Caki2 (cell line): ENCODE measurements around the gene PTPRD. TPM values are rescaled to one million over a fixed set of nuclear protein-coding genes. Genes with fewer than 3 reads are reported as not detected.

Experiments
- DNase-seq: peaks from one replicate; pipeline ENCODE4 v3.0.0-alpha.2; 2015; ENCODE audit warnings: low read depth
- in situ Hi-C: cut with HindIII; loops from 2 replicates; pipeline ENCODE4 v1.10.0; 2016; ENCODE audit warnings: low sequenced_read_pairs, low pct_unique_long_range_greater_than_20kb, mixed read lengths
- total RNA-seq: library from RNA; depleted of rRNA; stranded (reverse); fragments of >200 nt; shearing (Covaris generic); gene quantifications from 2 replicates; pipeline ENCODE4 v1.2.3, GENCODE V29; 2014; ENCODE audit warnings: low replicate concordance

The PTPRD gene
- total RNA-seq, 1 experiment from 2014 or later, result 1.1 TPM

DNA sequence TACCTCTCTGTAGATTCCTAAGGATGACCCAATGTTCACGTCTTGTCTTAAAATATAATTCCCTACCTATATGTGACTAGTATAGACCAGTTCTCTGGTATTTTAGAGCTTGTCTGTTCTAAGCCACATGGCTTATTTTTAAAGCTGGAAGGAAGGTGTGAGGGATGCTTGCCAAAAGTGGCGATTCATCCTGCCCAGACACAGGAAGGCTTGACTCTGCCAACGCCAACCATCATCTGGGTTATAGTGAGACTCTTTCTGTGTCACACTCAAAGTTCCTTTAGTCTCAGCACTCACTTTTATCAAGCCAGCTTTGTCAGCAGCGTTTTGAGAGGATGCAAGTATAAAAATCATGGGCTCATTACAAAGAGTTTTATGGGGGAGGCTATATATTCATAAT lies 500.0 kb downstream of the PTPRD start:
- in situ Hi-C loops, result no loop called here
- DNase-seq, result no peak

DNA sequence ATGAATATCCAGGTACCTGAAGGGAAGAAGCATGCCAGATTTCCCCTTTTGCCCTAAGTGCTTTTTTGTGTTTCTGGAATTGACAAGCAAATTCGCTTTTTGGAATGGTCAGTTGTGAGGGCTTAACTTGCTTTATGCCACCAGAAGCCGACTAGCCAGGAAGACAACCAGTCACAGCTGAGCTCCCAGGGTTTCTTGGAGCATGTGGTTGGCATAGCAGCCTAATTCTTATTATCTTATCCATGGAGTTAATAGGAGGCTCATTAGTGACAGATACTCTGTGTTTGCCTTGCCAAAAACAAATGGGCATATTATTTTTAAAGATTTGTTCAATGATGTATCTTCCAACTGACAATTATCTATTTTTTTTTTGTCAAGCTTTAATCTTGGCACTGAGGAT lies 500.7 kb downstream of the PTPRD start:
- no peak for DNase-seq
- in situ Hi-C loops, result no loop called here

DNA sequence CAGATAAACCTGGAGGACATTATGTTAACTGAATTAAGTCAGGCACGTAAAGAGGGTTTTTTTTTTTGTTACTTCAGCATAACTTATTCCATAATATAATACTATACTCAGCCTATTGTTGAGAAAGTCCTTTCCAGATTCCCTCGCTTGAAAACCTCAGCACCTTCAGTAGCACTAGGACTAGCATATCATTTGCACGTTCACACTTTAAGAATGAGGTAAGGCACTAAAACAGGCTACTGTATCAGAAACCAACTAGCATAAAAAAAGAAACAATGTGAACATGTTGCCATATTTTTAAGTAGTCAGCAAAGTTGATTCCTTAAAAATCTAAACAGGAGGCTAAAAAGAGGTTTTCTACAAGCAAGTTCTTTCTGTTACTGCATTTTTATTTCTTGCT lies 504.0 kb downstream of the PTPRD start:
- no peak for DNase-seq
- in situ Hi-C loops, result no loop called here

DNA sequence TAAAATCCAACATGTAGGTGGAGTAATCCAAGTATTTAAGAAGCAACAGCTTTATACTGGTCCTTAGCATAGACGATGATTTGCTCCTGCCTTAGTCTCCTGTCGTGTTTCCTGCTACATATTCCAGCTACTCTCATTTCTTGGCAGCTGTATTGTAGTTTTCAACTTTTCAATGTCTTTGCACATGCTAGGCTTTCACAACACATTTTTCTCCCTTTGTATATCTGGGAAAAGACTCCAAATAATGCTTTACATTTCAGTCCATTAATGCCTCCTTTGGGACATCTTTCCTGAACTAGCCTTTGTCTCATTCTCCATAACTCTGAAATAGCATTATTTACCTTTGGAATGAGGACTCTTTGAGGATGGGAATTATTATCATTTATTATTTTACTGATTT lies 508.0 kb downstream of the PTPRD start:
- in situ Hi-C loops, result no loop called here
- no peak for DNase-seq

DNA sequence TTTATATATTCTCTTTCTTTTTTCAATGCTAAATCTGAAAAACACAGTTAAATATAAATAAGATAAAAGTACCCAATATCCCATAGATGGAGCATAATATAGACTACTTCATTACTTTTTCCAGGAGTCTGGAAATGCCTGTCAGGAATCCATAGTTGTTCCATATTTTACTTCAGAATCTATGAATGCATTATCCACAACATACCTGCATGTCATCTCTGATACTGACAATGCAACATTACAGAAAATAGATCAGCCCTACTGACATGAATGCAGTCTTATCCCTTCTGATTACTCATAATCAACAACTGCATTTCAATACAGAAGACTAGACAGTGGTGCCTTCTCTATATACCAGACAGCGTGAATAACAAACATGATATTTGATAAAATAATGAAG lies 517.6 kb downstream of the PTPRD start:
- no peak for DNase-seq
- in situ Hi-C loops, result no loop called here

DNA sequence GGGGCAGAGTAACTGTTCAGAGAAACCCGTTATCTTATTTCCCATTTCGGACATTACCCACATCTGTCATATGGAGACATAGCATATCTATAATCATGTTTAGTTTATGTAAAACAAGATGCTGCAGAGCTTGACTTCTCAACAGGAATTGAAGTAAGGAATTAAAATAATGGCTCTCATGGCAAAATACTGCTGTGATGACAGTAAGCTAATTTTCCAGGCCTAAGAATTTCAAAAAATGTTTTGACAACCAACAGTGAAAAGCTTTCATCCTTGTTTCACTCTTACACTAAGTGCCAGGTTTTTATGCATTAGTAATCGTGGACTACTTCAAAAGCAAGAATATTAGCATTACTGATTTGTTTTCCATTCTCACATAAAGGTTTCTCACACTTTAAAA lies 518.2 kb downstream of the PTPRD start:
- no peak for DNase-seq
- in situ Hi-C loops, result no loop called here

DNA sequence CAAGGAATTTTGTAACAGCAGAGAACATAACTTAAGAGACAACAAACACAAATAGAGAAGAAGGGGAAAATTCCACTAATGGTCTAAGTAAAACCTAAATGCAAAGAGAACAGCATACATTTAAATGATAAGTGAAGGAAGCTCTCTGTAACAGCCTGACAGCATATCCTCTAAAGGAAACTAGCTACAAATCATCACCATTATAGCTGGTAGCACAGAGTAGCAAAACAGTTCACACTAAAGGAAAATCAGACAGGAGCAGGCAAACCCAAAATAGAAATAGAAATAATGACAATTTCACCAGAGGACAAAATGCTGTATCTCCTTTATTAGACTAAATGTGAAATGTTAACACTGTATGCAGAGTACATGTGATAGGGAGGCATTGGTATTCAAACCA lies 532.8 kb downstream of the PTPRD start:
- in situ Hi-C loops, result no loop called here

DNA sequence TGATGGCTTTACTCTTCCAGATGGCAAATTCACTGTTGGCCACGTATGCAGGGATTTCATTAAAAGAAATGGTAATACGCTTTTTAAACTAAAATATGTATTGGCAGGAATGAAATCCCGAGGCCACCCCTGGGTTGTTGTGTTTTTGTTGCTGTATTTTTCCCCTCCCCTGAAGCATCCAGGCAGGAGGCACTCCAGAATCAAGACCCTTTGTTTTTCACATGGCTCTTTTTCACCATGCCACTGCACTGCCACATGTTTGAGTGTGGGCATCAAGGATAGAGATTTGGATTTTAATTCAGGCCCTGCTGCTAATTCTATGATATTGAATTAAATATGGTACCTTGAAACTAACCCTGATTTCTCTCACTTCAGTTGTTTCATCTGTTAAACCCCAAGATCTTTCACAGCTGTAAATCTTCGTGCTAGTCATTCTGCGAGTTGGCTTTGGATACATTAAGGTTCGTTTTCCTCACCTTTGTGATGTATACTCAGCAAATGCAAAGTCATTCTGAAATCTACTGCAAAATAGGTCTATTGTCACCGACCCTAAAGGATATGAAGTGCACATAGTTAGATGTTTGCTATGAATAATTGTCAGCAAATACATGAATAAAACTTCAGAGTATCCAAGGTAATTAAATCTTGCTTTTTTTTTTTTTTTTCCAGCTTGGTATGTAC lies 533.4 kb downstream of the PTPRD start:
- no peak for DNase-seq
- in situ Hi-C loops, result no loop called here

More for the DNA sequence above, 532.8 kb downstream of the PTPRD start:
- DNase-seq, result no peak

DNA sequence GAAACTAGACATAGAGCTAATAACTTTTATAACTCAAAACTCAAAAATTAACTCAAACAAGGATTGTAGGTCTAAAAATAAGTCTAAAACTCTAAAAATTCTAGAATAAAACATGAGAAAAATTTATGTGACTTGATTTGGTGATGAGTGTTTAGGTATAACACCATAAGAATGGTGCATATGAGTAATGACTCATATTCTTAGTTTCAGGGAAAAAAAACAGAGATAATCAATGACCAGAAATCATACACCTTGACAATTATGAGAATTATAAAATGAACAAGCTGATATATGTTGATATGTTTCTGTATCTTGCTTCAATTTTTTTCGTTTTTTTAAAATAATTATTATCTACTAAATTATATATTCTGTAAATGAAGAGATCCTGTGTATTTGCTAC lies 541.2 kb downstream of the PTPRD start:
- no peak for DNase-seq
- in situ Hi-C loops, result no loop called here

DNA sequence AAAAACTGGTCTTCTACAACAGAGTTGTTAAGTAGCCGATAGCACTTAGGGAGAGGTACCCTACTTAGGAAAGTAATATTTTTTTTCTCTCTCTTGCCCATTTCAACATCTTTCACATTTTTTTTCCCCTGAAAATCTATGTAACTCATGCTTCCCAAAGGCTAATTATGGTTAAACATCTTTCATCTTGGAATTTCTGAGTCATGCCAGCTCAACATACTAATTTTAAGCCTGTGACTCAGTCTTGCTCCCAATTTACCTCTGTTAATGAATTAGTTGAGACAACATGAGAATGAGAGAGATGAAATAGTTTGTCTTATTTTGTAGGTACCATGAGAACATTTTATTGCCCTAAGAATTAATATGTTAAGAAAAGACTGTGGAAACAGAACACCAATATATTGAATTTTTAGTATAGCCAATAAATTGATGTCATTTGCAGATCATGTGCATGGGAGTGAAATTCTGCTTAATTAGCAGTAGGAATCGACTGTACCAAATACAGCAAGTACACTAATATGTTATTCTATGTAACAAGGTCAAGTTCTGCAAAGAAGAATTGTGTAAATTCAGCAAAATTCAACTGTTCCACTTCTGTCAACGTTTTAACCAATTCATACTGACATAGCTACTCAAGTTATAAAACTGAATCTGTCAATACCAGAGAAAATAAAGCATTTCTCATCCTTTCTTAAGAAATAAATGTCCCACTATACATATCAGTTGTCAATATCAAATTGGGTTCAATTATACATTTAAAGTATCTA lies 550.0 kb downstream of the PTPRD start:
- in situ Hi-C loops, result no loop called here
- no peak for DNase-seq

DNA sequence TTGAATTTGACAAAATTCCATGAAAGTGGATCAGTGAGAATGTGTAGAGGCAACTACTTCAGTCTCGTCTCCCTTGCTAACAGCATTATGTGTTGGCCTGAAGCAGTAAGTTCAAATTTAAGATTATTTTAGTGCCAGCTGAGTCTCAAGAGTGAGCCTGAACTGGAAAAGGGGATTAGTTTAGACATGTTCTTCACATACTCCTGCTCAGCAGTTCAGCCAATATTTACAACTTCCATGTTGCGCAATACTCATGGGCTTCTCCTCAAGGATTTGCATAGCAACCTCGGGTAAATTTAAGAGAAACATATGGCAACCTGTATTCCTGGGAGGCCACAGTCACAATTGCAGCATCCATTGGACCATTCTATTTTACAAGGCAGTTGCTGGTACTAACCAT lies 553.8 kb downstream of the PTPRD start:
- in situ Hi-C loops, result no loop called here
- no peak for DNase-seq

DNA sequence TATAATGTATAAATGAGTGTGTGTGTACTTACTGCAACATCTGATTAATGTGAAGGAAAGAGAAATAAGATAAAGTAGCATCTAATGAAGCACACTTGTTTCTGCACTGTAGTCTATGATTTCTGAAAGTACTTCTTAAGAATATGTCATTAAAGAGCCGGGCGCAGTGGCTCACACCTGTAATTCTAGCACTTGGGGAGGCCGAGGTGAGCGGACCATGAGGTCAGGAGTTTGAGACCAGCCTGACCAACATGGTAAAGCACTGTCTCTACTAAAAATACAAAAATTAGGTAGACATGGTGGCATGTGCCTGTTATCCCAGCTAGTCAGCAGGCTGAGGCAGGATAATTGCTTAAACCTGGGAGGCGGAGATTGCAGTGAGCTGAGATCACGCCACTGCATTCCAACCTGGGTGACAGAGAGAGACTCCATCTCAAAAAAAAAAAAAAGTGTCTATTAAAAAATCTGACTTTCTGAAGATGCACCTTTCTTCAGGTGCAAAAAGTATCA lies 556.9 kb downstream of the PTPRD start:
- in situ Hi-C loops, result no loop called here
- DNase-seq, result no peak

DNA sequence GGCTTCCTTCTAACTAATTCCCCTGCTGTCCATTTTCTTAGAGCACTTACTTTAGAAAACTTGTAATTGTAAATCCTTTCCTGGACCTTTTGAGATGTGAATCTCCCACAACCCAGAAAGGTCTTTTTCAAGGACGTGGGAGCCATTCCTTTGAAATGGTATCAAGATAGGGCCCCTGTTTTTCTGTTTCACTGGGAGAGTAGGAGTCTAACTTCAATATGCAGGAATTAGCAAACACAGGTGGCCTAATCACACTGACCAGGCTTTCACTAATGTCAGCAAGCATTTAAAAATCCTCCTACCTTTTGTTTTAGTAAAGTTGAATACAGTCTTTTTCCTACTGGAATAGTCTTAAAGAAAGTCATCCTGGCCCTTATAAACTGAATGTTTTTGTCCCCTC lies 558.3 kb downstream of the PTPRD start:
- DNase-seq, result no peak
- in situ Hi-C loops, result no loop called here

DNA sequence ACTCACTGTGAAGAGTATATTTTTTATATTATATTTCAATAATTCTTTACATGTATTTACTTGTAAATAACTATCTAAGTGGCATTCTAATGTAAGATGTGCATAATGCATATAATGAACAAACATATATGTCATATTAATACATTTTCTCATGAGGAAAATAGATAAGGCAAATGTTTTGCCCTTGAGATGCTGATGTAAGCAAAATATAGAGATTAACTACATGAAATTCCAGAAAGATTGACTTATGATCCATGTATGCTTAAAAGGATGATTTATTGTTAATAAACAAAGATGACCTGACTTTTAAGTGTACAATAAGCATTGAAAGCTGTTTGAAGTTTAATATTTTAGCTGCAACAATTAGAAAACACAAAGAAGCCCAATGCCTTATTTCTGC lies 559.9 kb downstream of the PTPRD start:
- in situ Hi-C loops, result no loop called here
- no peak for DNase-seq

DNA sequence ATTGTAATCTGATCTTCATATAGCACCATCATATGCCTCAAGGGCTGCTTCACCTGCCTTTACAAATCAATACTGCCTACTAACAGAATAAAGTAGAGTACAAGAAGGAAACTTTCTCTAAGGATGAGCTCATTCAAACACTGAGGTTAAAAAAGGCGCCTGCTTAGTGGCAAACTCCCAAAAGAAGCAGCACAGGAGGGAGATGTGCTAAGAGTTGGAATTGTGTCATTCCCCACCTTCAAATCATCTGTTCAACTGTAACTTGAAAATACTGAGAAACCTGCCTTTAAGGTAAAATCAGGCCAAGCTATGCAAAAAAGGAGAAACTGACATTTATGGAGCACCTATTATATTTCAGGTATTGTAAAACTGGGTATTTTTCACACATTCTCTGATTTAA lies 560.6 kb downstream of the PTPRD start:
- no peak for DNase-seq
- in situ Hi-C loops, result no loop called here

DNA sequence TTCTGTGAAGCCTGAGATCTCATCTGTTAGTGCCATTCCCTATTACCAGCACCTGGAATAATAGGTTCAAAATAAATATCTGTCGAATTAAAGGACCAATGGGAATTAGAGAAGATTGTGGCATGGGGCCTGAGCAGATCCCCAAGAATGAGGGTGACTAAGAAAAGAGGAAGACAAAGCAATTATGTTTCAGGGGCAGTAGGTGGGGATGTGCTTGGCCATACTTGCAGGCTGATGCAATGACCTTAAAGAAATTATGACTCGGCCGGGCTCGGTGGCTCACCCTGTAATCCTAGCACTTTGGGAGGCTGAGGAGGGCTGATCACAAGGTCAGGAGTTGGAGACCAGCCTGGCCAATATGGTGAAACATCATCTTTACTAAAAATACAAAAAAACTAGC lies 562.8 kb downstream of the PTPRD start:
- no peak for DNase-seq
- in situ Hi-C loops, result no loop called here

DNA sequence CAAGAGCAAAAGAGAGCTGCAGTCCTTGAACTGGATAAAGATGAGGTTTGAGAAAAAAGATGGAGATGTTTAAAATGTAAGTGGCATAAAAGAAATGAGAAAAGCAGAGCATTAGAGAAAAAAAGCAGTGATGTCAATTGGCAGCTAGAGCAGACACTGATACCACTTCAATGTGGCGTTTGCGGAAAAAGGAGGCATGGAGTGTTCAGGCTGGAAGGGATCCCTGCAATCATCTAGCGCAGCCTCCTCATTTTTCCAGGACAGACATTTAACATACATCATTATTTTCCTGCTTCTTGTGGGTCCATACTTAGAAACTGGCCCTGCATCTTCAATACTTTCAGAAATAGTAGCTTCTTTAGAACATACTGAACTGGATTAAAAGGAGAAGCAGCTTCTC lies 563.8 kb downstream of the PTPRD start:
- no peak for DNase-seq
- in situ Hi-C loops, result no loop called here

DNA sequence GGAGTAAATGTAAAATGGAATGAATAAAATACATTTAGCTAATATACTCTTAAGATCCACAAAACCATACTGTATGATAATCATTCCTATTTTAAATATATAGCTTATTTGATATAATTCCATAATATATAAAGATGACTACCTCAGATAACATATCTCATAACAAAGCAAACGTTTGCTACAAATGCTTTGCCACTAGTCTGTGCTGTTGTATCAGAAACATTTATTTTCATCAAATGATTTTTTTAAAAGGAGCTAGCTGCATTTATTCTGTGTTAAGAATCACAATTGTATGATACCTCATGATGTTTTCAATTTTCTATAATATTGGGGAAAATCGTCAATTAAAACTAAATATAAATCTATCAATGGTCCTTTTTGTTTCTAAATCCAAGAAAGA lies 567.2 kb downstream of the PTPRD start:
- in situ Hi-C loops, result no loop called here
- no peak for DNase-seq

DNA sequence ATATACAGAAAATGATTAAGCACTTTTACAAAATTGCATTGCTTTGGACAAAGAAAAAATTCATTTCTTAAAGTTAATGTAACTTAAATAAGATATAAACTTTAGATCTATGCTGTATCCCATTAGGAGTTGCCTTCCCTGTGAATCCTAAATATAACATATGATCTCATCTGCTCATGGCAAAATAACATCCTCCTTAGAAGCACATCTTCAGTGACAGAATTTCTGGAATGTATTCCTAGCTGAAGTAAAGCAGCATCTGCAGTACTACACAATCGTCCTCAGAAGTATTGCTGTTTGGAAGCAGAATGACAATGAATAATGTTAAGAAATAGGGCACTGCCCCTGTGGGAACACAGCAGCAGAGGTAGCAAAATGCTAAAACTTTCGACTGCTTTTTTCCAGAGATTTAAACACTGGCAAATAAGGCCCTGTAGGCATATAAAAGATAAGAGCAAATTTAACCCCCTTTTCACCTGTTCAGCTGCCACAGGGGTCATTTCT lies 571.0 kb downstream of the PTPRD start:
- no peak for DNase-seq
- in situ Hi-C loops, result no loop called here

DNA sequence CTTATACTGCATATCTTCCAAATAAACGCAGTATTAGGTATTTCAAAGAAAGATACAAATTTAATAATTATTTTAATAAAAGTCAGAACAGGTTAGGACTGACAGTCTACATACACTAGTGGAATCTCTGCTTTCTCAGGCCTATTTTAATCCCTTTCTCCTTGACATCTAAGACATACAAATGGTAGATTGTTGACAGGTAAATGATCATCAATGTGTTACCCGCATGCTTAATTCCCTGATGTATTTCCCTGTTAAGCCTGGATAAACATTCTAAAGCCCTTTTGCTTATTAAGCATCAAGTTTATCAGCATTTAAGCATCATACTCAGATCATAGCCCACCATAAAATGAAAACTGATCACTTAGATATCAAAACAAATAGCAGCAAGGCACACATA lies 576.7 kb downstream of the PTPRD start:
- in situ Hi-C loops, result no loop called here
- no peak for DNase-seq
